ENCODE measurements around the gene CXCR5. TPM values are rescaled to one million over a fixed set of nuclear protein-coding genes. Genes with fewer than 3 reads are reported as not detected.
A peak's percentile ranks its signal among the peaks of the same experiment; 100 is the strongest.

CXCR5 gene
- total RNA-seq, 2 donors from 2014 or later, result 0.07 TPM; not detected in 1

- DNase-seq, result no peak
- no peak overlapping the region for H3K27ac ChIP-seq (ENCODE audit: low read depth, low read length)
These were observed 39.3 kb downstream of the CXCR5 start for GRCh38 chr11:118922745-118923627.

DNA sequence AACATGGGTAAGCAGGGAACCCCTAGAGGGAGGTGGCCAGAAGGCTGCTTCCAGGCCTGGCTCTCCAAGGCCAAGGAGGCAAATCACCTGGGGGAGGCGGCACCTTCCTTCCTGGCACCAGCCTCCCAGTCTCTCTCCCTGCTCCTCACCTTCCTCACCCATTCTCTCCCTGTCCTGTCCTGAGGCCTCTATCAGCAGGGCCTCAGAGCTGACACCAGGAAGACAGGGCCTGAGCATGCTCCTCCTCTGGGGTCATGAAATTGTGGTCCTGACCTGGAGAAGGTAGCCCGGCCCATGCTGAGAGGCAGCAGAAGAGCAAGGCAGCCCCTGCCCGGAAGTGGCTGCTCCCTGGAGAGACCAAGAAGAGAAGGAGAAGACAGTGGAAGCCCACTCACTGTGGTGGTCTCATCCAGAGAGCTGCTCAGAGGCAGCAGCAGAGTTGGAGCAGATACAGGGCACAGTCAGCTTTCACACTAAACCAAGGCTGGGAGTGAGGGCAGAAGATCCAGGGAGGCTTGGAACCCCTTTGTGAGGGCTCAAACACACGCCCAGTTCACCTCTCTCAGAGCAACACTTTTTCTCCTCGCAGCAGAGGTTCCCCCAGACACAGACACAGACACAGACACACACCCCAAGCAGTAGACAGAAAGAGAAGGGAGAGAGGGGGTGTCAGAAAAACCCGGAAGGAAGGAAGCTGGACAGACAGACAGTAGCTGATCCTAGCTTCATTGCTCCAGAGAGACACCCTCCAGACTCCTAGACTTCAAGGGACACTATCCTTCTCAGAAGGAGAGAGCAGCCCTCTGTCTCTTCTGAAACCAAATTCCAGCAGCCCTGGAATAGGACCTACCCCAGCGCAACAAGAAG lies 40.3 kb downstream of the CXCR5 start:
- Mint-ChIP-seq H3K4me1 (peaks cover 59% of the 10 kb centered on the region), H3K27ac (peak overlapping the region; percentile 86), H3K9me3 (no peaks in the 10 kb centered on the region), H3K27me3 (ENCODE audit: insufficient read depth) (peaks cover 8% of the 10 kb centered on the region), H3K4me3 (peak overlapping the region; percentile 80), H3K36me3 (ENCODE audit: low read depth) (no peaks in the 10 kb centered on the region)
- Histone ChIP-seq H3K9me3 (ENCODE audit: control insufficient read depth, low read length) (no peaks in the 10 kb centered on the region), H3K4me1 (ENCODE audit: control insufficient read depth, insufficient read depth, low read length) (peaks cover 41% of the 10 kb centered on the region), H3K27me3 (ENCODE audit: control insufficient read depth, insufficient read depth, low read length, poor library complexity, severe bottlenecking) (no peaks in the 10 kb centered on the region), H3K9ac (ENCODE audit: extremely low read depth, low read length, poor library complexity, severe bottlenecking) (peak overlapping the region; percentile 39), H3K4me3 (ENCODE audit: low read length) (peak overlapping the region; percentile 84), H3K36me3 (ENCODE audit: control insufficient read depth, insufficient read depth, low read length) (no peaks in the 10 kb centered on the region), H3K27ac (ENCODE audit: low read depth, low read length) (no peak overlapping the region)
- no peak for DNase-seq
- 45 to 46% methylated on average over 4 to 6 of the region's 7 CpGs for WGBS, 2 experiments (ENCODE audit: insufficient coverage in 1 of 2, insufficient read length in 1 of 2)
- no peak for TF ChIP-seq CTCF (conservative IDR thresholded peaks at IDR 0.05)

More at GRCh38 chr11:118922745-118923627, 39.3 kb downstream of the CXCR5 start:
- peaks cover 8% of the 10 kb centered on the region for H3K27me3 Mint-ChIP-seq (ENCODE audit: insufficient read depth)
- TF ChIP-seq CTCF (conservative IDR thresholded peaks at IDR 0.05), result no peak
- H3K36me3 Mint-ChIP-seq (ENCODE audit: low read depth), result no peaks in the 10 kb centered on the region
- peaks cover 41% of the 10 kb centered on the region for H3K4me1 ChIP-seq (ENCODE audit: control insufficient read depth, insufficient read depth, low read length)
- peaks cover 60% of the 10 kb centered on the region for H3K4me1 Mint-ChIP-seq
- H3K4me3 Mint-ChIP-seq, result peak overlapping the region; percentile 80
- no peaks in the 10 kb centered on the region for H3K27me3 ChIP-seq (ENCODE audit: control insufficient read depth, insufficient read depth, low read length, poor library complexity, severe bottlenecking)
- H3K4me3 ChIP-seq (ENCODE audit: low read length), result peak overlapping the region; percentile 84
- no peaks in the 10 kb centered on the region for H3K36me3 ChIP-seq (ENCODE audit: control insufficient read depth, insufficient read depth, low read length)
- H3K27ac Mint-ChIP-seq, result peak overlapping the region; percentile 86
- no peaks in the 10 kb centered on the region for H3K9me3 Mint-ChIP-seq
- no peak overlapping the region for H3K9ac ChIP-seq (ENCODE audit: extremely low read depth, low read length, poor library complexity, severe bottlenecking)
- H3K9me3 ChIP-seq (ENCODE audit: control insufficient read depth, low read length), result no peaks in the 10 kb centered on the region
- 82 to 86% methylated on average over 6 to 9 of the region's 9 CpGs for WGBS, 2 experiments (ENCODE audit: insufficient coverage in 1 of 2, insufficient read length in 1 of 2)
